Stomach (tissue), 4 donors: ENCODE results near the gene GBP7.

Experiments
- CTCF ChIP-seq, 7 experiments: fragments of 450-650 bp in 4 of 7; fragments of 200-600 bp in 3 of 7; sonication (generic) in 3 of 7; IDR thresholded peaks; one replicate each; pipeline ENCODE4 v1.5.1; 2016 to 2019; ENCODE audit warnings: antibody characterized with exemption in 7 of 7, control low read depth in 2 of 7, mild to moderate bottlenecking in 1 of 7
- EP300 ChIP-seq: sonication (generic); formaldehyde crosslinking; IDR thresholded peaks from one replicate; pipeline ENCODE4 v1.6.1; 2017; ENCODE audit warnings: antibody characterized with exemption
- POLR2A ChIP-seq, 4 donors: fragments of 450-650 bp; IDR thresholded peaks; one replicate each; pipeline ENCODE4 v1.6.1; 2016; ENCODE audit warnings: antibody characterized with exemption in 4 of 4, control low read depth in 2 of 4, mild to moderate bottlenecking in 1 of 4, moderate library complexity in 1 of 4
- POLR2AphosphoS5 ChIP-seq, 3 donors: sonication (generic); formaldehyde crosslinking; IDR thresholded peaks; one replicate each; pipeline ENCODE4 v1.6.1; 2016; ENCODE audit warnings: antibody characterized with exemption in 3 of 3

DNA sequence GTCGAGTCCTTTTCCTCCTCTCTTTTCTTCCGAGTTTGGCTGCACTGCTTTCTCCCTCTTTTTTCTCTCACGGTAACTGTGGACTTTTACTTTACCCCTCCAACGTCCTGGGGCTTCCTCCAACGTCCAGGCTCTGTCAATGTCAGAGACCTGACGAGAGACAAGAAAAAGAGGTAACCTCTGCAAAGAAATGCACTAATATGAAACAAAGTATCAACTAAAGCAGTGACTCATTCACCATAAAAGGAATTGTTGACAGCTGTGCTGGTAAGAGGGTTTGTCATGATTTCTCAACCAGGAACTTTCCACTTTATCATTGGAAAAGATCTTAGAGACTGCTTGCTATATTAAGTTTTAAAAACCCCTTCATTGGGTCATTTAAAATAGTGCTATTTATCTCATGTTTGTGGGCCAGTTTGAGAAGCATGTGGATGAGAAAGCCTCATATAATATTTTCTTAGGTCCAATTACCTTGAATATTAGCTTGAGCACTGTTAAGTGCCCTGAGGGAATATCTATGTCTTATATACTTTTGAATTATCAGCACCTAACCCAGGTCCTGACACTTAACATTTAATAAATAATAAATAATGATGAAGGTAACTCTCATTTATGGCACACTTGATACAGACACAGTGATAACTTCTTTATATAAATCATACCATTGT is 49.8 kb downstream of the GBP7 start, which contains the start of gene GBP2:
- TF ChIP-seq POLR2A (IDR thresholded peaks at IDR 0.05), result no peak
- TF ChIP-seq CTCF (IDR thresholded peaks at IDR 0.05), result no peak
- TF ChIP-seq POLR2AphosphoS5 (IDR thresholded peaks at IDR 0.05), result peak in 2 of 3 donors; percentile 66 to 77
- no peak for TF ChIP-seq EP300
